Activated B cell treated with CpG ODN at 0.5 μM for 24 hours (primary cell): Measurements from ENCODE around the gene KCNAB2. TPM values are rescaled to one million over a fixed set of nuclear protein-coding genes. Genes with fewer than 3 reads are reported as not detected.

ENCODE experiments used
- ATAC-seq: fragments of 200-7000 bp; cut with Tn5 transposase; one replicate; pipeline ENCODE4 v1.10.0; 2021; ENCODE audit warnings: low read depth, mild to moderate bottlenecking, moderate library complexity
- CTCF ChIA-PET: fragments of 350-600 bp; sonication (Branson Sonifier 250); formaldehyde crosslinking; loops from one replicate; lab custom pipeline; 2021; ENCODE audit warnings: antibody characterized with exemption; lab: Charles Lee
- POLR2A ChIA-PET: fragments of 350-600 bp; sonication (Branson Sonifier 250); formaldehyde crosslinking; loops from one replicate; lab custom pipeline; 2021; ENCODE audit warnings: antibody characterized with exemption; lab: Charles Lee
- DNase-seq: peaks from one replicate; pipeline ENCODE4 v3.0.0; 2022
- H3K27ac Mint-ChIP-seq: one replicate; pipeline ENCODE4 v1.8.0; 2020; ENCODE audit warnings: mixed read lengths
- H3K27me3 Mint-ChIP-seq: one replicate; pipeline ENCODE4 v1.8.0; 2021; ENCODE audit warnings: mixed read lengths
- H3K36me3 Mint-ChIP-seq: one replicate; pipeline ENCODE4 v1.8.0; 2021; ENCODE audit warnings: low read depth, mixed read lengths
- H3K4me1 Mint-ChIP-seq: one replicate; pipeline ENCODE4 v1.8.0; 2021; ENCODE audit warnings: mixed read lengths
- H3K4me3 Mint-ChIP-seq: one replicate; pipeline ENCODE4 v1.8.0; 2020; ENCODE audit warnings: mild to moderate bottlenecking, mixed read lengths
- H3K9me3 Mint-ChIP-seq: one replicate; pipeline ENCODE4 v1.8.0; 2020; ENCODE audit warnings: mixed read lengths
- CTCF ChIP-seq: fragments of 200-600 bp; IDR thresholded peaks from one replicate; pipeline ENCODE4 v1.8.0; 2022; ENCODE audit warnings: antibody characterized with exemption, mild to moderate bottlenecking
- intact Hi-C: fragments of 100-400 bp; cut with micrococcal nuclease; formaldehyde crosslinking; loops from one replicate; pipeline ENCODE4 v1.15.1; 2024
- total RNA-seq: library from RNA; stranded (reverse); gene quantifications from 2 replicates; pipeline ENCODE4 v1.2.3, GENCODE V29; 2022

The KCNAB2 gene
- total RNA-seq, 1 donor from 2014 or later: 121 TPM

GRCh38 chr1:6111571-6111970 lies 65.9 kb downstream of the KCNAB2 start:
- no peaks in the 10 kb centered on the region for H3K4me1 Mint-ChIP-seq
- intact Hi-C loops: no loop called here
- H3K9me3 Mint-ChIP-seq: peaks cover 5% of the 10 kb centered on the region
- H3K4me3 Mint-ChIP-seq: no peak overlapping the region
- no peak overlapping the region for H3K27ac Mint-ChIP-seq
- TF ChIP-seq CTCF: no peak
- ChIA-PET POLR2A (no interaction called here), CTCF (no interaction called here)
- H3K36me3 Mint-ChIP-seq: no peaks in the 10 kb centered on the region
- no peak for DNase-seq
- no peak for ATAC-seq
- H3K27me3 Mint-ChIP-seq: peaks cover 5% of the 10 kb centered on the region

GRCh38 chr1:6111991-6112689 lies 66.5 kb downstream of the KCNAB2 start:
- ChIA-PET POLR2A (no interaction called here), CTCF (interaction anchor here (0.6 kb wide), 1 partner anchor 211 kb away, joined by 4 read pairs; no protein-coding TSS in a partner anchor)
- Mint-ChIP-seq H3K9me3 (peaks cover 10% of the 10 kb centered on the region), H3K4me3 (no peak overlapping the region), H3K27ac (no peak overlapping the region), H3K4me1 (no peaks in the 10 kb centered on the region), H3K27me3 (peaks cover 5% of the 10 kb centered on the region), H3K36me3 (no peaks in the 10 kb centered on the region)
- no peak for TF ChIP-seq CTCF
- ATAC-seq: no peak
- intact Hi-C loops: no loop called here
- no peak for DNase-seq

- Mint-ChIP-seq H3K9me3 (peaks cover 10% of the 10 kb centered on the region), H3K27me3 (peaks cover 5% of the 10 kb centered on the region), H3K36me3 (no peaks in the 10 kb centered on the region), H3K4me3 (no peak overlapping the region), H3K4me1 (no peaks in the 10 kb centered on the region), H3K27ac (no peak overlapping the region)
- no peak for ATAC-seq
- no peak for DNase-seq
- POLR2A ChIA-PET: no interaction called here
- no peak for TF ChIP-seq CTCF
- CTCF ChIA-PET: interaction anchor here (0.6 kb wide), 1 partner anchor 212 kb away, joined by 4 read pairs; no protein-coding TSS in a partner anchor
- intact Hi-C loops: no loop called here
These were observed 67.0 kb downstream of the KCNAB2 start for GRCh38 chr1:6112690-6113005.

GRCh38 chr1:6113116-6113515 lies 67.4 kb downstream of the KCNAB2 start:
- CTCF ChIA-PET: interaction anchor here (0.6 kb wide), 1 partner anchor 212 kb away, joined by 4 read pairs; no protein-coding TSS in a partner anchor
- Mint-ChIP-seq H3K27ac (no peak overlapping the region), H3K4me3 (no peak overlapping the region), H3K27me3 (peaks cover 5% of the 10 kb centered on the region), H3K9me3 (peaks cover 10% of the 10 kb centered on the region), H3K36me3 (no peaks in the 10 kb centered on the region), H3K4me1 (no peaks in the 10 kb centered on the region)
- no peak for TF ChIP-seq CTCF
- POLR2A ChIA-PET: no interaction called here
- intact Hi-C loops: no loop called here
- DNase-seq: no peak
- ATAC-seq: no peak

GRCh38 chr1:6113745-6114144 lies 68.1 kb downstream of the KCNAB2 start:
- Mint-ChIP-seq H3K27me3 (peaks cover 3% of the 10 kb centered on the region), H3K4me3 (no peak overlapping the region), H3K27ac (no peak overlapping the region), H3K36me3 (no peaks in the 10 kb centered on the region), H3K9me3 (peaks cover 10% of the 10 kb centered on the region), H3K4me1 (no peaks in the 10 kb centered on the region)
- ChIA-PET CTCF (no interaction called here), POLR2A (no interaction called here)
- ATAC-seq: no peak
- intact Hi-C loops: no loop called here
- DNase-seq: no peak
- no peak for TF ChIP-seq CTCF
